GM19023 (cell line): Measurements from ENCODE around the gene NUCB1.
"Not testable (repeated sequence)": the region's sequence is repeated elsewhere in the genome, so short reads cannot be mapped to it uniquely, and the experiment has no call there.

Experiments used
- ATAC-seq: cut with Tn5 transposase; IDR thresholded peaks from one replicate; pipeline ENCODE4 v1.9.1; 2021; ENCODE audit warnings: mild to moderate bottlenecking, moderate library complexity; ENCODE audit not compliant: unreplicated experiment

Gene NUCB1

GRCh38 chr19:48902291-48902690, 2.2 kb downstream of the NUCB1 start:
- not testable (repeated sequence) for ATAC-seq

GRCh38 chr19:48903788-48904187, 3.7 kb downstream of the NUCB1 start:
- ATAC-seq: not testable (repeated sequence)

GRCh38 chr19:48905664-48906063, 5.6 kb downstream of the NUCB1 start:
- ATAC-seq: no peak

GRCh38 chr19:48906324-48906723, 6.2 kb downstream of the NUCB1 start:
- ATAC-seq: no peak

GRCh38 chr19:48907671-48908070, 7.6 kb downstream of the NUCB1 start:
- no peak for ATAC-seq

GRCh38 chr19:48909424-48910077, 9.4 kb downstream of the NUCB1 start:
- ATAC-seq: not testable (repeated sequence)

- ATAC-seq: no peak
Observed at GRCh38 chr19:48910803-48911202, 10.7 kb downstream of the NUCB1 start.

- no peak for ATAC-seq
Observed at GRCh38 chr19:48913114-48913889, 13.2 kb downstream of the NUCB1 start.

- no peak for ATAC-seq
Observed at GRCh38 chr19:48914181-48914580, 14.1 kb downstream of the NUCB1 start.

GRCh38 chr19:48915757-48916156, 15.6 kb downstream of the NUCB1 start:
- no peak for ATAC-seq

GRCh38 chr19:48918071-48918470, 18.0 kb downstream of the NUCB1 start:
- ATAC-seq: no peak

- no peak for ATAC-seq
Observed at GRCh38 chr19:48918801-48919247, 18.7 kb downstream of the NUCB1 start.

- not testable (repeated sequence) for ATAC-seq
Observed at GRCh38 chr19:48919271-48919670, 19.2 kb downstream of the NUCB1 start.

GRCh38 chr19:48920949-48921348, 20.8 kb downstream of the NUCB1 start:
- ATAC-seq: no peak

- no peak for ATAC-seq
Observed at GRCh38 chr19:48921721-48922500, 21.8 kb downstream of the NUCB1 start.

GRCh38 chr19:48922548-48923490, 22.7 kb downstream of the NUCB1 start:
- no peak for ATAC-seq

- no peak for ATAC-seq
Observed at GRCh38 chr19:48925240-48925843, 25.2 kb downstream of the NUCB1 start.

- ATAC-seq: not testable (repeated sequence)
Observed at GRCh38 chr19:48925890-48926289, 25.8 kb downstream of the NUCB1 start.

- ATAC-seq: no peak
Observed at GRCh38 chr19:48926909-48927308, 26.8 kb downstream of the NUCB1 start.

- not testable (repeated sequence) for ATAC-seq
Observed at GRCh38 chr19:48927692-48928091, 27.6 kb downstream of the NUCB1 start.
